ENCODE results near the gene AOC2.
"Not testable (repeated sequence)": the region's sequence is repeated elsewhere in the genome, so short reads cannot be mapped to it uniquely, and the experiment has no call there.

Gene AOC2

DNA sequence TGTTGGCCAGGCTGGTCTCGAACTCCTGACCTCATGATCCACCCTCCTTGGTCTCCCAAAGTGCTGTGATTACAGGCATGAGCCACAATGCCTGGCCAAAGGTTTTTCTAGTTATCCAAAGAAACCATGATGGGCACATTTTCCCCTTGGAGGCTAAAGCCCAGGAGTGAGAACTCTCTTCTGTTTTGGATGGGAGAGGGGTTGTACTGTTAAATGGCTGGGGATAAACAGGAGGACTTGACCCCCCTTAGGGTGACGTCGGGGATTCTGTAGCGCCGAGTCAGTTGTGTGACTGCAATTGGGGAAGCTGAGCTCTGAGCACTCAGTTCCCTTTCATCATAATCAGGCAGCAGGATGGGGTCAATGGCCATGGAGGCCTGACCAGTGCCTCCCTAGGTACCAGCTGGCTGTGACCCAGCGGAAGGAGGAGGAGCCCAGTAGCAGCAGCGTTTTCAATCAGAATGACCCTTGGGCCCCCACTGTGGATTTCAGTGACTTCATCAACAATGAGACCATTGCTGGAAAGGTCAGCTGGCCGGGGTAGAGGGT, 10.7 kb downstream of the AOC2 start:
- no peak for DNase-seq

DNA sequence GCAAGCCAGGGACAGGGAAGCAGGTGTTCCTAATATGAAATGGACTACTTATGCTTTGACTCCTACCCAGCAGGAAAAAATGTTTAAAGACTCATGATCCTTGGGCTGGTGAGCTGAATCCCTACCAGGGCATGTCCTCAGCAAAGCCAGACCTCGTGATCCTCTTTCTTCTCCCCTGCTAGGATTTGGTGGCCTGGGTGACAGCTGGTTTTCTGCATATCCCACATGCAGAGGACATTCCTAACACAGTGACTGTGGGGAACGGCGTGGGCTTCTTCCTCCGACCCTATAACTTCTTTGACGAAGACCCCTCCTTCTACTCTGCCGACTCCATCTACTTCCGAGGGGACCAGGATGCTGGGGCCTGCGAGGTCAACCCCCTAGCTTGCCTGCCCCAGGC, 11.7 kb downstream of the AOC2 start:
- not testable (repeated sequence) for DNase-seq

DNA sequence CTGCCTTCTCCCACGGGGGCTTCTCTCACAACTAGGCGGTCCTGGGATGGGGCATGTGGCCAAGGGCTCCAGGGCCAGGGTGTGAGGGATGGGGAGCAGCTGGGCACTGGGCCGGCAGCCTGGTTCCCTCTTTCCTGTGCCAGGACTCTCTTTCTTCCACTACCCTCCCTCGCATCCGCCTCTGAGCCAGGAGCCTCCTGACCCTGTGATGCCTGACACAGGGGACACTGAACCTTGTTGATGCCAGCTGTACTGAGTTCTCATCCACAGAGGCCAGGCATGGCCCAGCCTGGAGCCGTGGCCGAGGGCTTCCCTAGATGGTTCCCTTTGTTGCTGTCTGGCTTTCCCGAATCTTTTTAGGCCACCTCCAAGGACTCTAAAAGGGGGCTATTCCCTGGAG, 12.1 kb downstream of the AOC2 start:
- not testable (repeated sequence) for DNase-seq

DNA sequence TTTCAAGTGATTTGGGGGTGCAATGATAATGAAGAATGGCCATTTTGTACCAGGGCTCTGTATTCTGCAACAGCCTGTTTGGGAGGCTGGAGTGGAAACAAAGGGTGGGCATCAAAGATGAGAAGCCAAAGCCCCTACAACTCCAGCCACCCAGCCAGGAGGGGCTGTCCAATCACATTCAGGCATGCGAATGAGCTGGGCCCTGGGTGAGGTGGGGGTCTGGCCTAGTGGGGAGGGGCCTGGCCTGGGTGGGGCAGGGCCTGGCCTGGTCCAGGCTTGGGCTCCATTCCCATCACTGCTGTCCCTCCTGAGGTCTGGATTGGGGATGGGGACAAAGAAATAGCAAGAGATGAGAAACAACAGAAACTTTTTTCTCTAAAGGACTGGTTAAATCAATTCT, 13.0 kb downstream of the AOC2 start:
- DNase-seq, result no peak

DNA sequence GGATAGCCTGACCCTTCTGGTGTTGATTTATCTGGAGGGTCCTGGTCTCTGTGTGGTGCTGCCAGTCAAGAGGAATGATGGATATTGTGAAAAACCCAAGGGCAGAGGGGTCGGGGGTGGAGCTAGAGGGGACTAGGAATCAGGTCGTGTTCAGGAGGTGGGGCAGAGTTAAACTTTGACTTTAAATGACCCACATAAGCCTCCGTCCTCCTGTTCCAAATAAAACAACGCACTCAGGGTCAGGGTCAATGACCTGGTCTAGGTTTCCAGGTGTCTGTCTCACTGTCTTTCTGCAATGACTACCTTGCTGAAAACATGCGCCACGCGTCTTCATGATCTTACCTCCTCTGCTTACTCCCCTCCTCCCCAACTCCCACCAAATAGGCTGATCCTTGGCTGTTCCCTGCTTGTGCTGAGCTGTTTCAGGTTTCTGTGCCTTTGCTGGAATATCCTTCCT, 21.3 kb downstream of the AOC2 start:
- no peak for DNase-seq

DNA sequence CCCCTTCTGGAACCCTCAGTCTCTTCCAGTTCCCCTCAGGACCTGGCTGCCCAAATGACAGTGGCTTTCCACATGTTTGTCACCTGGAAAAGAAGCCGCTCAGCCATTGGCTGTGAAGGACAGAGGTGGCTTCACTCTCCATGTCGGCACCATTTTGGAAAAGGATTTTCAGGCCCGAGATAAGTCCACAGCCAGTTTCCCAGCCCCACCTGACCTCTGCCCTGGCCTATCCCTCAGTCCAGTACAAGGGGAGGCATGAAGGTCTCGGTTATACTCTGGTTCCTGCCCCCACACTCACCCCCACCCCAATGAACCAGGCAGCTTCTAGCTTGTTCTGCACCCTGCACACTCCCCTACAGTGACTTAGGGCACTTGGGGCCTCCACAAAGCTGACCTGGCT, 21.8 kb downstream of the AOC2 start:
- no peak for DNase-seq

- no peak for DNase-seq
These were observed 22.5 kb downstream of the AOC2 start for GRCh38 chr17:42866631-42867575.

GRCh38 chr17:42867694-42868261, 23.4 kb downstream of the AOC2 start:
- not testable (repeated sequence) for DNase-seq

DNA sequence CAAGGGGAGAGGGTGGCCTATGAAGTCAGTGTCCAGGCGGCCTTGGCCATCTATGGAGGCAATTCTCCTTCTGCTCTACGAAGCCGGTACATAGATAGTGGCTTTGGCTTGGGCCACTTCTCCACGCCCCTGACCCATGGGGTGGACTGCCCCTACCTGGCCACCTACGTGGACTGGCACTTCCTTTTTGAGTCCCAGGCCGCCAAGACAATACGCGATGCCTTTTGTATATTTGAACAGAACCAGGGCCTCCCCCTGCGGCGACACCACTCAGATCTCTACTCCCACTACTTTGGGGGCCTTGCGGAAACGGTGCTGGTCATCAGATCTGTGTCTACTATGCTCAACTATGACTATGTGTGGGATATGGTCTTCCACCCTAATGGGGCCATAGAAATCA, 24.0 kb downstream of the AOC2 start:
- no peak for DNase-seq

DNA sequence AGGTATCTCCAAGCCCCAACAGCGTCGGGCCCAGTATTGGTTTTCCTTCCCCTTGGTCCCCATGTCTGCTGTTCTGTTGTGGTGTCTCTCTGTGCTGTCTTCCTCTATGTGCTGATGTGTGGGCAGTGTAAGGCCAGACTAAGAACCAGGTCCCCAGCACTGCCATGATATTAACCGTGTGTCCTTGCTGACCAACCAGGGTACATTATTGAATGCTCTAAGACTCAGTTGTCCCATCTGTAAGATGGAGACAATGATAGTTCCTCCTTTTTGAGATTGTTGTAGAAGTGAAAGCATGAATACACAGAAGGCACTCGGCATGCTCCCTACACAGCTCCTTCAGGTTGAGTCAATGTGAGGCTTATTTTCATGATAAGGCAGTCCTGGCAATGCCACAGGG, 27.3 kb downstream of the AOC2 start:
- DNase-seq, result no peak

GRCh38 chr17:42872251-42872965, 28.0 kb downstream of the AOC2 start:
- DNase-seq, result no peak

GRCh38 chr17:42873315-42873714, 28.9 kb downstream of the AOC2 start:
- DNase-seq, result no peak

DNA sequence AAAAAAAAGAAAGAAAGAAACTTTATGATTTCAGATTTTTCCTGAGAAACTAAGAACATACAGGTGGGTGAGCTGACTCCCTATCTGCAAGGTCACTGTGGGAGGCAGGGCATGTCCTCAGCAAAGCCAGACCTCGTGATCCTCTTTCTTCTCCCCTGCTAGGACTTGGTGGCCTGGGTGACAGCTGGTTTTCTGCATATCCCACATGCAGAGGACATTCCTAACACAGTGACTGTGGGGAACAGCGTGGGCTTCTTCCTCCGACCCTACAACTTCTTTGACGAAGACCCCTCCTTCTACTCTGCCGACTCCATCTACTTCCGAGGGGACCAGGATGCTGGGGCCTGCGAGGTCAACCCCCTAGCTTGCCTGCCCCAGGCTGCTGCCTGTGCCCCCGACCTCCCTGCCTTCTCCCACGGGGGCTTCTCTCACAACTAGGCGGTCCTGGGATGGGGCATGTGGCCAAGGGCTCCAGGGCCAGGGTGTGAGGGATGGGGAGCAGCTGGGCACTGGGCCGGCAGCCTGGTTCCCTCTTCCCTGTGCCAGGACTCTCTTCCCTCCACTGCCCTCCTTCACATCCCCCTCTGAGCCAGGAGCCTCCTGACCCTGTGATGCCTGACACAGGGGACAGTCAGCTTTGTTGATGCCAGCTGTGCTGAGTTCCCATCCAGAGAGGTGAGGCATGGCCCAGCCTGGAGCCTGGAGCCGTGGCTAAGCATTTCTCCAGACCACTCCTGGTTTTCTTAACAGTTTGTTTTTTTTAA, 29.7 kb downstream of the AOC2 start:
- not testable (repeated sequence) for DNase-seq

- no peak for DNase-seq
These were observed 32.7 kb downstream of the AOC2 start for GRCh38 chr17:42877037-42877436.

- DNase-seq, result no peak
These were observed 33.9 kb downstream of the AOC2 start for GRCh38 chr17:42878123-42878880.

DNA sequence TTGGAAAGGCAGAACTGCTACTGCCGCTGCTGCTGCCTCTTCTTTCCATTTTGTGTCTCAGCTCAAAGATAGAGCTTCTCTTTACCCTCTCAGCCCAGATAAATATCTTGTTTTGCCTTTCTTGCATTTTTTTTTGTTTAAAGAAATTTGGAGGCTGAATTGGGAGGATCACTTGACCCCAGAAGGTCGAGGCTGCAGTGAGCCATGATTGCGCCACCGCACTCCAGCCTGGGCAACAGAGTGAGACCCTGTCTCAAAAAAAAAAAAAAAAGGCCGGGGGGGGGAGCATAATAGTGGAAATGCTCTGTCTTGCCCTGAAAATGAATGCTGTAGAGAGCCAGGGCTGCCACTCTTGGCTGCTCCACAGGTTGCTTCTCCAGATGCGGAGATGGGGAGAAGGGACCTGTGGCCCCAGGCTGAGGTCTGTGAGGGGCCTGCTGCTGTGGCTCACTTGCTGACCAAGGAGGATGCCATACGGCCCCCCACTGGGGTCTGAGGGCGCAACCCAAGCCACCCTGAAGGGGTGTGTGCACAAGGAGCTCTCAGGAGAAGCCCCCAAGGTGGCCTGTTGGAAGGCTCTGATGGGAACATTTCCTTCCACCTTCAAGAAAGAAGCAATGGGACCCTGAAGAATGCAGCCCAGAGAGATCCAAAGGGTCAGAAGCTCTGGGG, 34.7 kb downstream of the AOC2 start:
- DNase-seq, result no peak

- DNase-seq, result no peak
These were observed 35.2 kb downstream of the AOC2 start for GRCh38 chr17:42879596-42879985.

DNA sequence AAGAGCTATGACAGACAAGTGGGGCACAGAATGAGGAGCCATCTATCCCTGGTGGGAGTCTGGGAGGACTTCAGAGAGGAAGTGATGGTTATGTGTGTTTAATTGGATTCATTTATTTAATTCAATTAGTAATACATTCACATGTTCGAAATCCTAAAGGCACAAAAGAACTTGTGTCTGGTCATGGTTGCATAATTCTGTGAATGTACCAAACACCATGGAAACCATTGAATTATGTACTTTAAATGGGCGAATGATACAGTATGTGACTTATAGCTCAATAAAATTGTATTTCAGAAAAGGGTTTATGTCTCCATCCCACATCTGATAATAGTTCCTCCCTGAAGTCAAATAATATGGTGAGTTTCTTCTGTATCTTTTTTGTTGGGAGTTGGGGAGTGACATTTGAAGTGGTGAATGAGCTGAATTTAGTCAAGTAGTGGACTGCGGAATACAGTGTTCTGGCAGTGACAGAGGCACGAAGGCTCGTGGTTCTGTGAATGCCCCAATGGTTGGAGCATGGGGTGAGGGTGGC, 36.5 kb downstream of the AOC2 start:
- no peak for DNase-seq

- not testable (repeated sequence) for DNase-seq
These were observed 37.3 kb downstream of the AOC2 start for GRCh38 chr17:42881706-42882105.

DNA sequence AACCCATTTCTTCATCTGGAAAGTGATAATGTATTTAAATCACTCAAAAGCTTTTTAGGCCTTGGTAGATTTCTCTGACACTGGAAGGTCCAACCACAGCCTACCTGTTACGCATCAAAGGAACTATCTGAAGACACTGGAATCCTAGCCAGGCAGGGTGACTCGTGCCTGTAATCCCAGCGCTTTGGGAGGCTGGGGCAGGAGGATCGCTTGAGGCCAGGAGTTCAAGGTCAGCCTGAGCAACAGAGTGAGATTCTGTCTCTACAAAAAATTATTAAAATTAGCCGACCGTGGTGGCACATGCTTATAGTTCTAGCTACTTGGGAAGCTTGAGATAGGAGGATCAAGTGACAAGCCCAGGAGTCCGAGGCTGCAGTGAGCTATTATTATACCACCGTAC, 37.8 kb downstream of the AOC2 start:
- DNase-seq, result no peak
